Cardiac ventricle fibroblast (primary cell): ENCODE results near the gene ARTN. TPM values are rescaled to one million over a fixed set of nuclear protein-coding genes. Genes with fewer than 3 reads are reported as not detected.

Experiments used
- total RNA-seq: library from RNA; depleted of rRNA; stranded (reverse); fragments of >200 nt; gene quantifications from 2 replicates; pipeline ENCODE4 v1.2.3, GENCODE V29; 2015

The ARTN gene
- total RNA-seq, result not detected in 2 replicates

GRCh38 chr1:43933386-43934100 is at the start of gene ARTN:
ARTN (plus strand) TSS chr1:43933801; CDS start chr1:43935657, 1,856 bp downstream.

GRCh38 chr1:43946236-43947060 is 12.8 kb downstream of the ARTN start, which contains the start of gene IPO13:
IPO13 (plus strand) TSS chr1:43946950; CDS start chr1:43947601, 651 bp downstream.

GRCh38 chr1:43969746-43970466 is 36.3 kb downstream of the ARTN start, which contains the start of gene DPH2:
DPH2 (plus strand) TSS chr1:43970010; CDS start chr1:43970176, 166 bp downstream.

GRCh38 chr1:43974443-43975248 is 41.0 kb downstream of the ARTN start, which contains the start of gene ATP6V0B:
ATP6V0B (plus strand) TSS chr1:43974960; CDS start chr1:43975041, 81 bp downstream.

GRCh38 chr1:43978551-43979260 is 45.1 kb downstream of the ARTN start, which contains the start of gene B4GALT2:
B4GALT2 (plus strand) TSS chr1:43979210; CDS start chr1:43981161, 1,951 bp downstream.

Other genes with a start within 250 kb of the ARTN start
- 10.7 and 13.4 TPM in 2 replicates for gene ST3GAL3, start 226.3 kb upstream of the ARTN start, total RNA-seq
- 19.4 and 23.2 TPM in 2 replicates for gene IPO13, start 13.1 kb downstream of the ARTN start, total RNA-seq
- gene DPH2, start 36.2 kb downstream of the ARTN start, total RNA-seq, result 14.5 and 14.8 TPM in 2 replicates
- 48.5 and 89.6 TPM in 2 replicates for gene ATP6V0B, start 41.2 kb downstream of the ARTN start, total RNA-seq
- 39.4 and 48.9 TPM in 2 replicates for gene B4GALT2, start 45.4 kb downstream of the ARTN start, total RNA-seq
- gene CCDC24, start 57.8 kb downstream of the ARTN start, total RNA-seq, result 3.4 and 4.7 TPM in 2 replicates
- 4.4 and 6.3 TPM in 2 replicates for gene SLC6A9, start 97.7 kb downstream of the ARTN start, total RNA-seq
- 0.37 TPM in 1 of 2 replicates, not detected in the other for gene KLF17, start 185.0 kb downstream of the ARTN start, total RNA-seq
- not detected in 2 replicates for gene KLF18, start 207.8 kb downstream of the ARTN start, total RNA-seq